ENCODE data around the gene CLDN22.

Gene CLDN22

GRCh38 chr4:183285886-183286285 lies 34.2 kb downstream of the CLDN22 start:
- H3K27me3 ChIP-seq (ENCODE audit: control insufficient read depth in 1 of 2, insufficient read depth in 2 of 2, low read length in 2 of 2): no peaks in the 10 kb centered on the region
- H3K36me3 ChIP-seq (ENCODE audit: control insufficient read depth in 2 of 2, insufficient read depth in 2 of 2, low read length in 2 of 2): peaks cover 29 to 52% of the 10 kb centered on the region in 2 donors
- H3K9ac ChIP-seq (ENCODE audit: low read length in 2 of 2): no peak overlapping the region
- H3K27ac ChIP-seq (ENCODE audit: low read length): no peak overlapping the region
- no peaks in the 10 kb centered on the region for H3K9me3 ChIP-seq (ENCODE audit: control insufficient read depth in 2 of 2, low read length in 2 of 2)
- no peaks in the 10 kb centered on the region for H3K4me1 ChIP-seq (ENCODE audit: control insufficient read depth, insufficient read depth, low read length)
- no peak overlapping the region for H3K4me3 ChIP-seq (ENCODE audit: low read length in 2 of 2)

GRCh38 chr4:183284965-183285364 lies 35.1 kb downstream of the CLDN22 start:
- no peak overlapping the region for H3K4me3 ChIP-seq (ENCODE audit: low read length in 2 of 2)
- no peaks in the 10 kb centered on the region for H3K9me3 ChIP-seq (ENCODE audit: control insufficient read depth in 2 of 2, low read length in 2 of 2)
- no peaks in the 10 kb centered on the region for H3K4me1 ChIP-seq (ENCODE audit: control insufficient read depth, insufficient read depth, low read length)
- H3K27me3 ChIP-seq (ENCODE audit: control insufficient read depth in 1 of 2, insufficient read depth in 2 of 2, low read length in 2 of 2): no peaks in the 10 kb centered on the region
- H3K36me3 ChIP-seq (ENCODE audit: control insufficient read depth in 2 of 2, insufficient read depth in 2 of 2, low read length in 2 of 2): peaks cover 29 to 56% of the 10 kb centered on the region in 2 donors
- H3K27ac ChIP-seq (ENCODE audit: low read length): no peak overlapping the region
- H3K9ac ChIP-seq (ENCODE audit: low read length in 2 of 2): no peak overlapping the region

- Histone ChIP-seq H3K4me1 (ENCODE audit: control insufficient read depth, insufficient read depth, low read length) (no peaks in the 10 kb centered on the region), H3K27ac (ENCODE audit: low read length) (no peak overlapping the region), H3K4me3 (ENCODE audit: low read length in 2 of 2) (no peak overlapping the region), H3K9ac (ENCODE audit: low read length in 2 of 2) (no peak overlapping the region), H3K27me3 (ENCODE audit: control insufficient read depth in 1 of 2, insufficient read depth in 2 of 2, low read length in 2 of 2) (no peaks in the 10 kb centered on the region), H3K9me3 (ENCODE audit: control insufficient read depth in 2 of 2, low read length in 2 of 2) (no peaks in the 10 kb centered on the region), H3K36me3 (ENCODE audit: control insufficient read depth in 2 of 2, insufficient read depth in 2 of 2, low read length in 2 of 2) (peaks cover 29 to 53% of the 10 kb centered on the region in 2 donors)
These were observed 35.8 kb downstream of the CLDN22 start for GRCh38 chr4:183284258-183284785.

- Histone ChIP-seq H3K27ac (ENCODE audit: low read length) (no peak overlapping the region), H3K27me3 (ENCODE audit: control insufficient read depth in 1 of 2, insufficient read depth in 2 of 2, low read length in 2 of 2) (no peaks in the 10 kb centered on the region), H3K4me3 (ENCODE audit: low read length in 2 of 2) (no peak overlapping the region), H3K36me3 (ENCODE audit: control insufficient read depth in 2 of 2, insufficient read depth in 2 of 2, low read length in 2 of 2) (peaks cover 10 to 22% of the 10 kb centered on the region in 2 donors), H3K9me3 (ENCODE audit: control insufficient read depth in 2 of 2, low read length in 2 of 2) (peaks cover 4 to 12% of the 10 kb centered on the region in 2 donors), H3K9ac (ENCODE audit: low read length in 2 of 2) (no peak overlapping the region), H3K4me1 (ENCODE audit: control insufficient read depth, insufficient read depth, low read length) (no peaks in the 10 kb centered on the region)
These were observed 44.0 kb downstream of the CLDN22 start for GRCh38 chr4:183276106-183276505.

GRCh38 chr4:183272384-183272783 lies 47.7 kb downstream of the CLDN22 start:
- H3K9me3 ChIP-seq (ENCODE audit: control insufficient read depth in 2 of 2, low read length in 2 of 2): peaks cover 4 to 12% of the 10 kb centered on the region in 2 donors
- no peak overlapping the region for H3K4me3 ChIP-seq (ENCODE audit: low read length in 2 of 2)
- H3K27ac ChIP-seq (ENCODE audit: low read length): no peak overlapping the region
- H3K27me3 ChIP-seq (ENCODE audit: control insufficient read depth in 1 of 2, insufficient read depth in 2 of 2, low read length in 2 of 2): no peaks in the 10 kb centered on the region
- H3K36me3 ChIP-seq (ENCODE audit: control insufficient read depth in 2 of 2, insufficient read depth in 2 of 2, low read length in 2 of 2): peaks cover 20 to 22% of the 10 kb centered on the region in 2 donors
- no peaks in the 10 kb centered on the region for H3K4me1 ChIP-seq (ENCODE audit: control insufficient read depth, insufficient read depth, low read length)
- no peak overlapping the region for H3K9ac ChIP-seq (ENCODE audit: low read length in 2 of 2)

- Histone ChIP-seq H3K27me3 (ENCODE audit: control insufficient read depth in 1 of 2, insufficient read depth in 2 of 2, low read length in 2 of 2) (no peaks in the 10 kb centered on the region), H3K9ac (ENCODE audit: low read length in 2 of 2) (no peak overlapping the region)
These were observed 51.5 kb downstream of the CLDN22 start for GRCh38 chr4:183268556-183268955.

More at GRCh38 chr4:183268556-183268955, 51.5 kb downstream of the CLDN22 start:
- peaks cover 12 to 36% of the 10 kb centered on the region in 2 donors for H3K36me3 ChIP-seq (ENCODE audit: control insufficient read depth in 2 of 2, insufficient read depth in 2 of 2, low read length in 2 of 2)
- H3K9me3 ChIP-seq (ENCODE audit: control insufficient read depth in 2 of 2, low read length in 2 of 2): no peaks in the 10 kb centered on the region
- H3K4me3 ChIP-seq (ENCODE audit: low read length in 2 of 2): no peak overlapping the region
- H3K27ac ChIP-seq (ENCODE audit: low read length): no peak overlapping the region
- H3K4me1 ChIP-seq (ENCODE audit: control insufficient read depth, insufficient read depth, low read length): no peaks in the 10 kb centered on the region

All from stomach smooth muscle (tissue), 2 donors.